NCI-H2081 (cell line): ENCODE results near the gene PRR20B.
A peak's percentile ranks its signal among the peaks of the same experiment; 100 is the strongest.
"Not testable (repeated sequence)": the region's sequence is repeated elsewhere in the genome, so short reads cannot be mapped to it uniquely, and the experiment has no call there.

Experiments used
- DNase-seq, 2 experiments: peaks; one replicate each; lab custom pipeline; 2025; lab: John Stamatoyannopoulos, UW

Gene PRR20B

DNA sequence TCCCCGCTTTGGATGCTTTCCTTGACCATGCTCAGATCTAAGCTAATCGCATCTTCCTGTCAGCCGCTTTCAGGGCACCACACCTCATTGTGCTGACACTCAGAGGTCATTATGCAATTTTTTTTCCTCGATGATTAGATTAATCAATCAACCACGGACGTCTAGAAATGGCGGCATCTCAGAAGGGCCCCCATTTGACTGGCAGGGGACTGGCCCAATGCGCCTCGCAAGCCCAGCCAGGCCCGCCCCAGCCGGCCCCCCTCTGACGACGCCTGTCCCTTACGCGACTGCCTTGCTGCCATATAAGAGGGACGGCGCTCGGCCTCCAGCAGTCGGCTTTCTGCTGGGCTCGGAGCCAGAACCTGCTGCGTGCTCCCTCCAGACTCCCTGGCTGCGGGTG lies at the start of gene PRR20B:
PRR20B (plus strand) TSS at position 301 of the 400 bp plus-strand sequence. CDS start 387 bp downstream, outside the sequence.
- not testable (repeated sequence) for DNase-seq

DNA sequence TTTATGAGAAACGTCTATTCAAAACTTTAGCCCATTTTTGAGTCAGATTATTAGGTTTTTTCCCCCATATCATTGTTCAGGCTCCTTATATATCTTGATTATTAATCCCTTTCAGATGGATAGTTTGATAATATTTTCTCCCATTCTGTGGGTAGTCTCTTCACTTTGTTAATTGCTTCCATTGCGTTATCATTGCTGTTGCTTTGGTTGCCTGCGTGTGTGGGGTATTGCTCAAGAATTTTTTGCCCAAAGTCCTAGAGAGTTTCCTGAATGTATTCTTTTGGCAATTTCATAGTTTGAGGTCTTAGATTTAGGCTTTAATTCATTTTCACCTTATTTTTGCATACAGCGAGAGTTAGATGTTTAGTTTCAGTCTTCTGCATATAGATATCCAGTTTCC lies 32.3 kb upstream of the PRR20B start:
- DNase-seq: no peak

DNA sequence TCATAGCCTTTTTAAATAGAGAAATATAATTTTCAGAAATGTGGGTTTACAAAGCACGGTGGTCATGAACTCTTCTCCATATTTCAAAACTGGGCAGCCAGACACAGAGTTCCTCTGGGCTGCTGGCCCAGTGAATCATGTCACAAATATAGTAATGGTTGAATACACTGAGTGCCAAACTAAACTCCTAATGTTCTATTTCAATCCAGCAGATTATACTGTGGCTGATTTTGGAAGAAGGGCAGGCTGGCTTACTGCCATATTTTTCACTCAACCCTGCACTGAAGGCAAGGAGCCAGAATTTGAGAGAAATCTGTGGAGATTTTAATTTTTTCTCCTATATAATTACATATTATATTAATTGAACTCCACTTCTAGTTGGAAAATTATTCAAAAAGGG lies 23.6 kb upstream of the PRR20B start:
- peak; percentile 20 to 71 for DNase-seq

DNA sequence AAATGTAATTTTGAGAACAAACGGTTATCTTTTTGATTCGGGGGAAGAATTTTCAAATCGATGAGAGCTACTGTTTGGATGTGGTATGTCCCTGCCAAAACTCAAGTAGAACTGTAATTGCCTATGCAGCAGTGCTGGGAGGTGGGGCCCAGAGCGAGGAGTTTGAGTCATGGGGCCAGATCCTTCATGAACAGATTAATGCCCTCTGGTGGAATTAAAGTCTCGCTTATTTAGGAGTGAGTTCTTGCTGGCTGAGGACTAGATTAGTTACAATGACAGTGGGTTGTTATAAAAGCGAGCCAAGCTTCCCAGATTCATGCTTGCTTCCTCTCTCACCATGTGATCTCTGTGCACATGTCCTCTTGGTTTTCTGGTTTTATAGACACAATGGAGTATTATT lies 18.4 kb upstream of the PRR20B start:
- no peak for DNase-seq

DNA sequence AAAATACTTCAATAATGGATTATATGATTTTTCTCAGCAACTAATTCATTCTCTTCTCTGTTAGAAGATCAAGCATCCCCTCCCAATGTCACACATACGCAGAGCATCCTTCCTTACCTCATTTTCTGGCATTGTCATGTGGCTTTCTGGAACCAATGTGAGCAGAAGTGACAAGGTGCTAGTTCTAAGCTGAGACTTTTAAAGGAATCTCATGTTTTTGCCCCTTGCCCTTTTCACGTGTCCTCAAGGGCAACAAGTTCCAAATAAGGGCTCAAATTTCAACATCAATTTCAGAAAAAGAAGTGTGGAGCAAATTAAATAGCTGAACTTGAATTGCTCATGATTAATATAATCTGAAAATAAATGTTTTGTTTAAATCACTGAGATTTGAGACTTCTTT lies 11.2 kb upstream of the PRR20B start:
- no peak for DNase-seq

DNA sequence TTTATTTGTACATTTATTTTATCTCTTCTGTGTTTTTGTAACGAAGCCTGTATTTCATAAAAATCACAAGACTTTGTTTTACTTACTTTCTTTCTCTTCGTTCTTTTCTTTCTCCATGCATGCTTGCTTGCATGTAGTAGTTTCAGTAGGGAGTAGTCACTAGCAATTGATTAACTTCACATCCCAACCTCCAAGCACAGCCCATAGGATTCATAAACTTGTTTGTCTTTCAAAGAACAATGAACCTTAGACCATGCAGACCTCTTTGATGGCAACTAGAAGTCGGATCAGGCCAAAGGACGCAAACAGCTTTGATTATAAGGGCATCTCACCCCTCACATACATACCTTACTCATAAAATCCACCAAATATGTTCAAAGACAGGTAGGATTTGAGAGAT lies 9.7 kb upstream of the PRR20B start:
- DNase-seq: no peak

DNA sequence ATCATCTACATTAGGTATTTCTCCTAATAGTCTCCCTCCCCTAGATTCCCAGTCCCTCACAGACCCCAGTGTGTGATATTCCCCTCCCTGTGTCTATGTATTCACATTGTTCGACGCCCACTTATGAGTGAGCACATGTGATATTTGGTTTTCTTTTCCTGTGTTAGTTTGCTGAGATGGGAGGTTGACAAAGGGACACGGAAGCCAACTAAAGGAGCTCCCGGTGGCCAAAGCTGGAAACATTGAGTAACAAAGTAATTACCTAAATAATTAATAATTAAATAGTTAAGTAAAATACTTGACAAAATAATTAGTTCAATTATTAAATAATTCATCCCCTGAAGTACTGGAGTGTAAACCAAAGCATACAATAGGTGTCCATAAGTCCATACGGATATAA lies 8.3 kb upstream of the PRR20B start:
- no peak for DNase-seq

DNA sequence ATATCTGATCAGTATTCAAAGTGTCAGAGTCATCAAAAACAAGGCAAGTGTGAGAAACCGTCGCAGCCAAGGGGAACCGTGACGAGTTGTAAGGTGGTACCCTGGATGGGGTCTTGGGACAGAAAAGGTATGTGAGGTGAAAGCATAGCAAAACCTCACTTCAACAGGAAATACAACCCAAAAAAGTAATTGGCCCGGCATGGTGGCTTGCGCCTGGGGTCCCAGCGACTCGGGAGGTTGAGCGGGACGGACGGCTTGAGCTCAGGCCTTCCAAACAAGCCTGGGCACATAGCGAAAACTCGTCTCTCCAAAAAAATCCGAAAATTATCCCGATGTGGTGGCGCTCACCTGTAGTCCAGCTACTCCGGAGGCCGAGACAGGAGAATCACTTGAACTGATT lies 7.5 kb upstream of the PRR20B start:
- DNase-seq: not testable (repeated sequence)

DNA sequence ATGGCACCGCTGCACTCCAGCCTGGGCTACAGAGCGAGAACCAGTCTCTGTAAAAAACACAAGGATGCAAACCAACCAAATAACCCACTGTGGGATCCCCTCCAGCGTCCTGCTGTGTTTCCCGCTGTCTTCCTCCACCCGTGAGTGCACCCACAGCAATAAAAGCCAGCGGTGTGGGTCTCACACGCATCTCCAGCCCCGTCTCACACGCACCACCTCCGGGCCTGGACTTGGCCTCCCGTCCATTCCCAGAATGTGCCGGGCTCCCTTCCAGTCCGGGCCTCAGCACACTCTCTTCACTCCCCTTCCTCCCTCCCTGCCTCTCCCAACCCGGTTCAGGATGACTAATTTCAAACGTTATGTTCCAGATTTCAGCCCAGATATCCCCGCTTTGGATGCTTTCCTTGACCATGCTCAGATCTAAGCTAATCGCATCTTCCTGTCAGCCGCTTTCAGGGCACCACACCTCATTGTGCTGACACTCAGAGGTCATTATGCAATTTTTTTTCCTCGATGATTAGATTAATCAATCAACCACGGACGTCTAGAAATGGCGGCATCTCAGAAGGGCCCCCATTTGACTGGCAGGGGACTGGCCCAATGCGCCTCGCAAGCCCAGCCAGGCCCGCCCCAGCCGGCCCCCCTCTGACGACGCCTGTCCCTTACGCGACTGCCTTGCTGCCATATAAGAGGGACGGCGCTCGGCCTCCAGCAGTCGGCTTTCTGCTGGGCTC lies 6.9 kb upstream of the PRR20B start, which contains the start of gene PRR20A:
PRR20A (plus strand) TSS at position 684 of the 734 bp plus-strand sequence. CDS start 387 bp downstream, outside the sequence.
- DNase-seq: not testable (repeated sequence)

DNA sequence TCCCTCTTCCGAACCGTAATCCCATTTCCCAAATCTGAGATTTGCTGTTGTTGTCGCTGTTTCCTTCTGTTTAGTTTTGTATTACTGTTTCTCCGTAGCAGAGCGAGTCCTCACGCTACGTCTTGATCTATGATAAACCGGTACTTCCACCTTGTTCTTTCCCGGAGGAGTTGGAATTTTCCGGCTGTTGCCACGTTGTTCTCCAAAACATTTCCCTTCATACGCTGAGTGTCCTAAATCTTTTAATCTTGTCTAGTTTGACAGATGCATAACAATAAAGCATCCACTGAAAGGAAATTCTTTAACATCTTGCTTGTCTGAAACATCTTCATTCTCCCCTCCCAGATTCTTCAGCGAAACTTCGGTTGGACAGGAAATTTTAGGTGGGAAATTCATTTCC lies 818 bp downstream of the PRR20B start:
- DNase-seq: not testable (repeated sequence)

DNA sequence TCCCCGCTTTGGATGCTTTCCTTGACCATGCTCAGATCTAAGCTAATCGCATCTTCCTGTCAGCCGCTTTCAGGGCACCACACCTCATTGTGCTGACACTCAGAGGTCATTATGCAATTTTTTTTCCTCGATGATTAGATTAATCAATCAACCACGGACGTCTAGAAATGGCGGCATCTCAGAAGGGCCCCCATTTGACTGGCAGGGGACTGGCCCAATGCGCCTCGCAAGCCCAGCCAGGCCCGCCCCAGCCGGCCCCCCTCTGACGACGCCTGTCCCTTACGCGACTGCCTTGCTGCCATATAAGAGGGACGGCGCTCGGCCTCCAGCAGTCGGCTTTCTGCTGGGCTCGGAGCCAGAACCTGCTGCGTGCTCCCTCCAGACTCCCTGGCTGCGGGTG lies 6.5 kb downstream of the PRR20B start, which contains the start of gene PRR20C:
PRR20C (plus strand) TSS at position 301 of the 400 bp plus-strand sequence. CDS start 387 bp downstream, outside the sequence.
- DNase-seq: not testable (repeated sequence)

DNA sequence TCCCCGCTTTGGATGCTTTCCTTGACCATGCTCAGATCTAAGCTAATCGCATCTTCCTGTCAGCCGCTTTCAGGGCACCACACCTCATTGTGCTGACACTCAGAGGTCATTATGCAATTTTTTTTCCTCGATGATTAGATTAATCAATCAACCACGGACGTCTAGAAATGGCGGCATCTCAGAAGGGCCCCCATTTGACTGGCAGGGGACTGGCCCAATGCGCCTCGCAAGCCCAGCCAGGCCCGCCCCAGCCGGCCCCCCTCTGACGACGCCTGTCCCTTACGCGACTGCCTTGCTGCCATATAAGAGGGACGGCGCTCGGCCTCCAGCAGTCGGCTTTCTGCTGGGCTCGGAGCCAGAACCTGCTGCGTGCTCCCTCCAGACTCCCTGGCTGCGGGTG lies 13.0 kb downstream of the PRR20B start, which contains the start of gene PRR20D:
PRR20D (plus strand) TSS at position 301 of the 400 bp plus-strand sequence. CDS start 387 bp downstream, outside the sequence.
- not testable (repeated sequence) for DNase-seq

DNA sequence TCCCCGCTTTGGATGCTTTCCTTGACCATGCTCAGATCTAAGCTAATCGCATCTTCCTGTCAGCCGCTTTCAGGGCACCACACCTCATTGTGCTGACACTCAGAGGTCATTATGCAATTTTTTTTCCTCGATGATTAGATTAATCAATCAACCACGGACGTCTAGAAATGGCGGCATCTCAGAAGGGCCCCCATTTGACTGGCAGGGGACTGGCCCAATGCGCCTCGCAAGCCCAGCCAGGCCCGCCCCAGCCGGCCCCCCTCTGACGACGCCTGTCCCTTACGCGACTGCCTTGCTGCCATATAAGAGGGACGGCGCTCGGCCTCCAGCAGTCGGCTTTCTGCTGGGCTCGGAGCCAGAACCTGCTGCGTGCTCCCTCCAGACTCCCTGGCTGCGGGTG lies 19.6 kb downstream of the PRR20B start, which contains the start of gene PRR20E:
PRR20E (plus strand) TSS at position 301 of the 400 bp plus-strand sequence. CDS start 387 bp downstream, outside the sequence.
- not testable (repeated sequence) for DNase-seq

DNA sequence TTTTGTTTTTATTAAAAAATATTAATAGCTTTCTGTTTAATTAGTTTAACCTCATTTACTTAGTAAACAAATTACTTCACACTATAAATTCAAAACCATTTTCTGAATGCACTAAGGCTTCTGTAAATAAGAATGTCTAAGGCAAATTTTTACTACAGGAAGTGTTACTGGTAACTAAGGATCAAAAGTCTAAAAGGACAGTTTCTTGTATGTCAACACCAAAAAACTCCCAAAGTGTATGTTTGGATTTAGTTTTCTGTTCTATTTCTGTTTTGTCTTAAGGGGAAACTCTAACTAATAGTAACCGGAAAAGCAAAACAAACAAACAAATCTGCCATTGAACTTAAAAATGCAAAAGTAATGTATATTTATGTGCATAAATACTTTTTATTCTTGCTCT lies 44.4 kb downstream of the PRR20B start:
- DNase-seq: no peak
